CD4-positive, alpha-beta T cell treated with Interleukin-1 beta for 1 hour (primary cell): ENCODE measurements around the gene FBXO42.

Experiments used
- DNase-seq, 2 donors: peaks; one replicate each; pipeline ENCODE4 v3.0.0-alpha.2; 2020 to 2022

Gene FBXO42

GRCh38 chr1:16321176-16321867 lies 31.0 kb downstream of the FBXO42 start:
- DNase-seq = no peak

GRCh38 chr1:16318555-16318954 lies 33.7 kb downstream of the FBXO42 start:
- DNase-seq = no peak

GRCh38 chr1:16315437-16315836 lies 36.8 kb downstream of the FBXO42 start:
- DNase-seq = no peak

GRCh38 chr1:16307222-16307621 lies 45.1 kb downstream of the FBXO42 start:
- no peak for DNase-seq

GRCh38 chr1:16302709-16303627 lies 49.3 kb downstream of the FBXO42 start:
- DNase-seq = no peak

- no peak for DNase-seq
Observed at GRCh38 chr1:16300436-16300835, 51.8 kb downstream of the FBXO42 start.

GRCh38 chr1:16298653-16299052 lies 53.6 kb downstream of the FBXO42 start:
- no peak for DNase-seq

GRCh38 chr1:16296643-16297042 lies 55.6 kb downstream of the FBXO42 start:
- no peak for DNase-seq

GRCh38 chr1:16294219-16295212 lies 57.8 kb downstream of the FBXO42 start:
- no peak for DNase-seq

- DNase-seq = no peak
Observed at GRCh38 chr1:16293538-16293937, 58.7 kb downstream of the FBXO42 start.

GRCh38 chr1:16292739-16293138 lies 59.5 kb downstream of the FBXO42 start:
- DNase-seq = no peak

- no peak for DNase-seq
Observed at GRCh38 chr1:16289959-16290358, 62.3 kb downstream of the FBXO42 start.

GRCh38 chr1:16286122-16286521 lies 66.2 kb downstream of the FBXO42 start:
- no peak for DNase-seq

GRCh38 chr1:16281765-16282164 lies 70.5 kb downstream of the FBXO42 start:
- DNase-seq = no peak

GRCh38 chr1:16279186-16279585 lies 73.1 kb downstream of the FBXO42 start:
- no peak for DNase-seq

GRCh38 chr1:16276302-16277030 lies 75.8 kb downstream of the FBXO42 start:
- DNase-seq = no peak

- DNase-seq = no peak
Observed at GRCh38 chr1:16275591-16275990, 76.7 kb downstream of the FBXO42 start.

- DNase-seq = no peak
Observed at GRCh38 chr1:16267690-16268180, 84.5 kb downstream of the FBXO42 start.

- no peak for DNase-seq
Observed at GRCh38 chr1:16266411-16267118, 85.7 kb downstream of the FBXO42 start.

- no peak for DNase-seq
Observed at GRCh38 chr1:16262067-16262466, 90.2 kb downstream of the FBXO42 start.

GRCh38 chr1:16260814-16261213 lies 91.5 kb downstream of the FBXO42 start:
- no peak for DNase-seq
